Breast epithelium (tissue), 3 donors: ENCODE measurements around the gene BFSP1.

Source experiments
- POLR2A ChIP-seq: fragments of 450-650 bp; IDR thresholded peaks from one replicate; pipeline ENCODE4 v1.6.1; 2016; ENCODE audit warnings: antibody characterized with exemption, mild to moderate bottlenecking, moderate library complexity
- POLR2AphosphoS5 ChIP-seq, 3 donors: sonication (generic); formaldehyde crosslinking; IDR thresholded peaks; one replicate each; pipeline ENCODE4 v1.6.1; 2017; ENCODE audit warnings: antibody characterized with exemption in 3 of 3
- TF ChIP-seq, protein P1 (sequence below), 3 donors: fragments of 450-650 bp; IDR thresholded peaks; one replicate each; pipeline ENCODE4 v1.5.1; 2016 to 2017; ENCODE audit warnings: antibody characterized with exemption in 3 of 3, mild to moderate bottlenecking in 3 of 3, moderate library complexity in 3 of 3

GRCh38 chr20:17549131-17549530 lies 18.0 kb upstream of the BFSP1 start:
- TF ChIP-seq POLR2A: no peak
- TF ChIP-seq, protein P1, sequence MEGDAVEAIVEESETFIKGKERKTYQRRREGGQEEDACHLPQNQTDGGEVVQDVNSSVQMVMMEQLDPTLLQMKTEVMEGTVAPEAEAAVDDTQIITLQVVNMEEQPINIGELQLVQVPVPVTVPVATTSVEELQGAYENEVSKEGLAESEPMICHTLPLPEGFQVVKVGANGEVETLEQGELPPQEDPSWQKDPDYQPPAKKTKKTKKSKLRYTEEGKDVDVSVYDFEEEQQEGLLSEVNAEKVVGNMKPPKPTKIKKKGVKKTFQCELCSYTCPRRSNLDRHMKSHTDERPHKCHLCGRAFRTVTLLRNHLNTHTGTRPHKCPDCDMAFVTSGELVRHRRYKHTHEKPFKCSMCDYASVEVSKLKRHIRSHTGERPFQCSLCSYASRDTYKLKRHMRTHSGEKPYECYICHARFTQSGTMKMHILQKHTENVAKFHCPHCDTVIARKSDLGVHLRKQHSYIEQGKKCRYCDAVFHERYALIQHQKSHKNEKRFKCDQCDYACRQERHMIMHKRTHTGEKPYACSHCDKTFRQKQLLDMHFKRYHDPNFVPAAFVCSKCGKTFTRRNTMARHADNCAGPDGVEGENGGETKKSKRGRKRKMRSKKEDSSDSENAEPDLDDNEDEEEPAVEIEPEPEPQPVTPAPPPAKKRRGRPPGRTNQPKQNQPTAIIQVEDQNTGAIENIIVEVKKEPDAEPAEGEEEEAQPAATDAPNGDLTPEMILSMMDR (IDR thresholded peaks at IDR 0.05): no peak
- no peak for TF ChIP-seq POLR2AphosphoS5 (IDR thresholded peaks at IDR 0.05)
